ENCODE data around the gene DDX10.

- TF ChIP-seq CTCF (IDR thresholded peaks at IDR 0.05; ENCODE audit: low read depth, low read length, poor library complexity, severe bottlenecking) (no peak), EZH2phosphoT487 (IDR thresholded peaks at IDR 0.05; ENCODE audit: borderline replicate concordance, low read length) (no peak)
Observed at GRCh38 chr11:108802492-108802891, 137.6 kb downstream of the DDX10 start.

All from DOHH2 (cell line).